K562 (cell line): Measurements from ENCODE around the gene IL27RA. TPM values are rescaled to one million over a fixed set of nuclear protein-coding genes. Genes with fewer than 3 reads are reported as not detected.

Experiments used
- ATF2 ChIP-seq: sonication (generic); formaldehyde crosslinking; IDR thresholded peaks from 2 replicates; pipeline ENCODE4 v1.8.1; 2022; ENCODE audit warnings: missing genetic modification reagents
- ETS2 ChIP-seq: IDR thresholded peaks from 2 replicates; pipeline ENCODE4 v1.6.1; 2016; ENCODE audit warnings: borderline replicate concordance, missing genetic modification characterization, mild to moderate bottlenecking, moderate library complexity, missing compliant biosample characterization; ENCODE audit not compliant: poor library complexity, severe bottlenecking
- FOXJ3 ChIP-seq: sonication (generic); formaldehyde crosslinking; IDR thresholded peaks from 2 replicates; pipeline ENCODE4 v1.4.0; 2020; ENCODE audit warnings: mild to moderate bottlenecking, missing genetic modification reagents
- GATAD2B ChIP-seq: fragments of 450-650 bp; IDR thresholded peaks from 2 replicates; pipeline ENCODE4 v1.6.1; 2017; ENCODE audit warnings: mild to moderate bottlenecking, borderline replicate concordance
- GTF2E2 ChIP-seq: fragments of 200-800 bp; sonication (Bioruptor generic); IDR thresholded peaks from 2 replicates; pipeline ENCODE4 v1.6.1; 2016; ENCODE audit warnings: missing genetic modification characterization, missing compliant biosample characterization
- HDAC3 ChIP-seq: fragments of 450-650 bp; IDR thresholded peaks from 2 replicates; pipeline ENCODE4 v1.6.1; 2018; ENCODE audit warnings: borderline replicate concordance, mild to moderate bottlenecking, moderate library complexity; ENCODE audit not compliant: partially characterized antibody
- HIVEP1 ChIP-seq: fragments of 250-450 bp; sonication (Bioruptor Pico); IDR thresholded peaks from 2 replicates; pipeline ENCODE4 v1.4.0; 2020; ENCODE audit warnings: mild to moderate bottlenecking
- HOXB6 ChIP-seq: fragments of 250-450 bp; sonication (Bioruptor Pico); IDR thresholded peaks from 2 replicates; pipeline ENCODE4 v1.5.1; 2022; ENCODE audit warnings: mild to moderate bottlenecking, borderline replicate concordance
- MXD1 ChIP-seq: fragments of 250-450 bp; sonication (Bioruptor Pico); IDR thresholded peaks from 2 replicates; pipeline ENCODE4 v1.8.0; 2021; ENCODE audit warnings: borderline replicate concordance, mild to moderate bottlenecking, moderate library complexity; ENCODE audit not compliant: poor library complexity, severe bottlenecking
- NFE2L1 ChIP-seq: fragments of 450-650 bp; IDR thresholded peaks from 2 replicates; pipeline ENCODE4 v1.6.1; 2016; ENCODE audit warnings: missing genetic modification characterization, low read depth, mild to moderate bottlenecking, missing compliant biosample characterization, moderate library complexity, borderline replicate concordance
- POU5F1 ChIP-seq: fragments of 150-350 bp; IDR thresholded peaks from 2 replicates; pipeline ENCODE4 v1.6.1; 2014; ENCODE audit warnings: borderline replicate concordance, low read length, low read depth, mild to moderate bottlenecking; ENCODE audit not compliant: partially characterized antibody
- SAFB2 ChIP-seq: fragments of 200-400 bp; formaldehyde crosslinking; IDR thresholded peaks from 2 replicates; pipeline ENCODE4 v1.6.1; 2018; ENCODE audit warnings: borderline replicate concordance, low read length, low read depth, moderate library complexity; ENCODE audit not compliant: severe bottlenecking
- TBP ChIP-seq: optimal IDR thresholded peaks from 2 replicates; pipeline ENCODE3; 2011; ENCODE audit warnings: low read depth, low read length, improper control_type of control experiment
- U2AF2 ChIP-seq: fragments of 200-400 bp; formaldehyde crosslinking; optimal IDR thresholded peaks from 2 replicates; pipeline ENCODE3; 2017; ENCODE audit warnings: low read depth, mild to moderate bottlenecking, low read length
- ZBTB40 ChIP-seq, 2 experiments: fragments of 450-650 bp in 1 of 2; sonication (generic) in 1 of 2; formaldehyde crosslinking in 1 of 2; IDR thresholded peaks; 2 replicates each; pipeline versions ENCODE4 v1.7.1 to v1.9.0; 2016 to 2022; ENCODE audit warnings: inconsistent platforms in 1 of 2, mild to moderate bottlenecking in 1 of 2, missing genetic modification reagents in 1 of 2
- ZNF347 ChIP-seq: fragments of 450-650 bp; formaldehyde crosslinking; IDR thresholded peaks from 2 replicates; pipeline ENCODE4 v1.4.0; 2020; ENCODE audit warnings: low read depth, mild to moderate bottlenecking, moderate library complexity
- polyA plus RNA-seq, 8 experiments: library from polyadenylated mRNA; depleted of rRNA in 4 of 8; stranded (reverse) in 5 of 8; unstranded in 3 of 8; fragments of >200 nt; fragmentation: Nextera tagmentation in 2 of 8; fragmentation: Illumina TruSeq in 1 of 8; extraction: Ambion mirVana in 2 of 8; extraction: Trizol in 1 of 8; gene quantifications; 2 replicates each; pipeline versions ENCODE4 v1.2.1 to v1.2.3, GENCODE V29; 2011 to 2014; ENCODE audit warnings: inconsistent platforms in 1 of 8, missing spikeins in 1 of 8
- total RNA-seq, 7 experiments: library from RNA; depleted of rRNA in 6 of 7; stranded (reverse); fragments of >200 nt in 6 of 7; fragmentation: Illumina TruSeq in 2 of 7; extraction: Trizol in 2 of 7; gene quantifications; 2 replicates each; pipeline versions ENCODE4 v1.2.1 to v1.2.3, GENCODE V29; 2011 to 2021; ENCODE audit warnings: low replicate concordance in 1 of 7

Gene IL27RA
- total and polyA plus RNA-seq, 9 of the 15 experiments (the other 6 are each of a cell fraction or from before 2014, with no cell fraction given), result 1.9 to 15.9 (median 12.0) TPM

- TF ChIP-seq ZBTB40 (IDR thresholded peaks at IDR 0.05) (0 out of 2 replicates have a peak, but pooled peaks have one; percentile 5), ZBTB40 (CRISPR knock-in tag; IDR thresholded peaks at IDR 0.05) (no peak), HOXB6 (CRISPR knock-in tag) (no peak), HIVEP1 (CRISPR knock-in tag) (no peak), ZNF347 (CRISPR knock-in tag) (no peak), ATF2 (CRISPR knock-in tag) (no peak), U2AF2 (no peak), SAFB2 (no peak), NFE2L1 (tag) (no peak), TBP (no peak), ETS2 (tag) (no peak), FOXJ3 (no peak), HDAC3 (no peak), MXD1 (CRISPR knock-in tag) (no peak), GTF2E2 (tag) (no peak), POU5F1 (no peak), GATAD2B (peak; percentile 98)
These were observed 41.8 kb downstream of the IL27RA start (continued) for GRCh38 chr19:14073261-14073924.
